GM12878 (cell line): ENCODE results near the gene NR3C1. TPM values are rescaled to one million over a fixed set of nuclear protein-coding genes. Genes with fewer than 3 reads are reported as not detected.
"Not testable (repeated sequence)": the region's sequence is repeated elsewhere in the genome, so short reads cannot be mapped to it uniquely, and the experiment has no call there.

Experiments used
- ATAC-seq: fragments of 200-7000 bp; cut with Tn5 transposase; 3 replicates; pipeline ENCODE4 v1.9.1; 2020; ENCODE audit warnings: mild to moderate bottlenecking, moderate library complexity
- BruUV-seq: library from RNA; stranded (reverse); fragments of 400-500 nt; replicated peaks from 2 replicates; lab custom pipeline; 2021; lab: Mats Ljungman, UMichigan
- CTCF ChIA-PET: fragments of 300-600 bp; sonication (Branson Sonifier 250); formaldehyde crosslinking; extraction: SDS; loops from one replicate; lab custom pipeline; 2021; ENCODE audit warnings: inconsistent platforms; lab: Yijun Ruan, JAX
- POLR2A ChIA-PET: fragments of 350-600 bp; formaldehyde crosslinking; extraction: SDS; loops from one replicate; lab custom pipeline; 2021; ENCODE audit warnings: inconsistent platforms; lab: Charles Lee
- RAD21 ChIA-PET: fragments of 300-600 bp; sonication (Branson Sonifier 250); formaldehyde crosslinking; loops from one replicate; lab custom pipeline; 2023; ENCODE audit warnings: antibody characterized with exemption; ENCODE audit not compliant: unreplicated experiment; lab: Charles Lee
- SMC1A ChIA-PET: fragments of 300-600 bp; sonication (Branson Sonifier 250); formaldehyde crosslinking; loops from one replicate; lab custom pipeline; 2023; ENCODE audit not compliant: unreplicated experiment, uncharacterized antibody; lab: Charles Lee
- DNase-seq: peaks from one replicate; pipeline ENCODE4 v3.0.0-alpha.2; 2011; ENCODE audit warnings: low read depth, low spot score
- FAIRE-seq: peaks from 3 replicates; lab custom pipeline; 2011; peaks lifted over from hg19 to GRCh38; lab: Jason Lieb, UNC
- H2AFZ ChIP-seq: 2 replicates; pipeline ENCODE4 v1.6.0; 2011; ENCODE audit warnings: low read depth, low read length, control low read depth; ENCODE audit not compliant: control insufficient read depth
- H3K27ac ChIP-seq: 2 replicates; pipeline ENCODE4 v1.5.1; 2011; ENCODE audit warnings: control low read depth; ENCODE audit not compliant: control insufficient read depth, insufficient read depth
- H3K27me3 ChIP-seq, 2 experiments: replicated peaks in 1 of 2; 2 replicates each; pipeline versions ENCODE4 v1.6.0 to v1.6.1; 2011; ENCODE audit warnings: low read length in 1 of 2; ENCODE audit not compliant: control insufficient read depth in 2 of 2, insufficient read depth in 2 of 2
- H3K36me3 ChIP-seq, 2 experiments: 2 replicates each; pipeline ENCODE4 v1.5.1; 2011; ENCODE audit warnings: low read length in 1 of 2; ENCODE audit not compliant: control insufficient read depth in 2 of 2, insufficient read depth in 2 of 2
- H3K4me1 ChIP-seq: 2 replicates; pipeline ENCODE4 v1.6.1; 2011; ENCODE audit warnings: mild to moderate bottlenecking, low read length, moderate library complexity, mixed read lengths; ENCODE audit not compliant: control insufficient read depth, insufficient read depth
- H3K4me2 ChIP-seq: 2 replicates; pipeline ENCODE4 v1.6.0; 2011; ENCODE audit warnings: control low read depth; ENCODE audit not compliant: control insufficient read depth, insufficient read depth
- H3K4me3 ChIP-seq: fragments of 200-600 bp; sonication (generic); 2 replicates; pipeline ENCODE4 v1.5.1; 2016
- H3K79me2 ChIP-seq: 2 replicates; pipeline ENCODE4 v1.6.0; 2011; ENCODE audit warnings: low read length; ENCODE audit not compliant: control insufficient read depth, insufficient read depth
- H3K9ac ChIP-seq: 2 replicates; pipeline ENCODE4 v1.8.0; 2011; ENCODE audit warnings: low read length, control low read depth, mixed read lengths; ENCODE audit not compliant: control insufficient read depth, insufficient read depth
- H3K9me3 ChIP-seq: replicated peaks from 3 replicates; pipeline ENCODE4 v1.5.1; 2011; ENCODE audit warnings: mild to moderate bottlenecking, low read length; ENCODE audit not compliant: control insufficient read depth, insufficient read depth
- H4K20me1 ChIP-seq: 2 replicates; pipeline ENCODE4 v1.6.0; 2011; ENCODE audit not compliant: control insufficient read depth, insufficient read depth
- JUNB ChIP-seq: IDR thresholded peaks from 2 replicates; pipeline ENCODE4 v1.6.1; 2016; ENCODE audit warnings: antibody characterized with exemption, mild to moderate bottlenecking
- PBX3 ChIP-seq: IDR thresholded peaks from 2 replicates; pipeline ENCODE4 v1.6.1; 2011; ENCODE audit warnings: mild to moderate bottlenecking, low read depth, low read length, moderate library complexity; ENCODE audit not compliant: insufficient replicate concordance
- RUNX3 ChIP-seq: IDR thresholded peaks from 2 replicates; pipeline ENCODE4 v1.6.1; 2012; ENCODE audit warnings: low read length, inconsistent platforms
- SREBF2 ChIP-seq: IDR thresholded peaks from 2 replicates; pipeline ENCODE4 v1.6.1; 2012; ENCODE audit warnings: mild to moderate bottlenecking, low read length
- WGBS: methylation state at CpG from one replicate; pipeline ENCODE4 v1.1.6; 2016; ENCODE audit warnings: low lambda C conversion rate; ENCODE audit not compliant: insufficient replicate concordance, insufficient coverage; ENCODE audit errors: missing lambda C conversion rate; 5-methylcytosine and 5-hydroxymethylcytosine counted together
- in situ Hi-C: fragments of 300-500 bp; cut with MboI; formaldehyde crosslinking; loops from 9 replicates; pipeline ENCODE4 v1.14.3; 2018; ENCODE audit warnings: mixed read lengths
- intact Hi-C: fragments of 100-400 bp; cut with micrococcal nuclease; formaldehyde crosslinking; loops from one replicate; pipeline ENCODE4 v1.14.2; 2022; ENCODE audit not compliant: unreplicated experiment
- polyA plus RNA-seq, 11 experiments: library from polyadenylated mRNA; depleted of rRNA in 4 of 11; unstranded in 6 of 11; stranded (reverse) in 5 of 11; fragments of >200 nt; fragmentation: Nextera tagmentation in 4 of 11; fragmentation: Illumina TruSeq in 1 of 11; extraction: Ambion mirVana in 4 of 11; extraction: Trizol in 1 of 11; gene quantifications; 1 replicate in 1 of 11; 2 replicates in 10 of 11; pipeline versions ENCODE4 v1.2.1 to v1.2.3, GENCODE V29; 2011 to 2016; ENCODE audit warnings: inconsistent platforms in 2 of 11, missing spikeins in 2 of 11, low read depth in 1 of 11
- total RNA-seq, 4 experiments: library from RNA; depleted of rRNA in 3 of 4; stranded (reverse); fragments of >200 nt in 3 of 4; fragmentation: Illumina TruSeq in 1 of 4; extraction: Trizol in 1 of 4; gene quantifications; 2 replicates each; pipeline versions ENCODE4 v1.2.1 to v1.2.3, GENCODE V29; 2013 to 2021

The NR3C1 gene
- total and polyA plus RNA-seq, 10 of the 15 experiments (the other 5 are each of a cell fraction or from before 2014, with no cell fraction given), result 49.7 to 141 (median 109) TPM

- Histone ChIP-seq H3K4me2 (no peak overlapping the region), H3K36me3 (peaks cover 2 to 14% of the 10 kb centered on the region in 2 experiments), H3K79me2 (peaks cover 75% of the 10 kb centered on the region), H3K4me1 (no peaks in the 10 kb centered on the region), H3K4me3 (no peak overlapping the region), H3K27me3 (no peaks in the 10 kb centered on the region)
- BruUV-seq, result no TSS peak
- DNase-seq (no peak), ATAC-seq (no peak; the same call in 2 of the 3 replicates)
- intact Hi-C loops, result no loop called here
- in situ Hi-C loops, result no loop called here
- TF ChIP-seq PBX3 (no peak), JUNB (peak; percentile 42; the same call in 1 of the 2 replicates), RUNX3 (0 out of 2 replicates have a peak, but pooled peaks have one; percentile 19), SREBF2 (no peak)
- TF ChIP-seq, all 136 proteins: peak for 2
- WGBS, result 72% methylated on average over 3 of the region's 3 CpGs
- FAIRE-seq, result no peak
- ChIA-PET RAD21 (no interaction called here), POLR2A (interaction anchor here (2.2 kb wide), 1 partner anchor 13 kb away, joined by 5 read pairs; no protein-coding TSS in a partner anchor), SMC1A (interaction anchor here (0.7 to 5.0 kb wide), 6 partner anchors 12 to 636 kb away, joined by 3 to 29 read pairs (median 4); no protein-coding TSS in a partner anchor), CTCF (interaction anchor here (0.9 kb wide), 1 partner anchor 395 kb away, joined by 3 read pairs; no protein-coding TSS in a partner anchor)
- Histone ChIP-seq H2AFZ (no peak overlapping the region), H4K20me1 (no peaks in the 10 kb centered on the region), H3K9me3 (peaks cover 8% of the 10 kb centered on the region; the same call in 2 of the 3 replicates), H3K9ac (no peak overlapping the region), H3K27ac (no peak overlapping the region)
Observed at GRCh38 chr5:143334903-143335302, 68.6 kb downstream of the NR3C1 start.

GRCh38 chr5:143334380-143334779, 69.1 kb downstream of the NR3C1 start:
- H3K9ac ChIP-seq, H2AFZ ChIP-seq, H3K4me3 ChIP-seq, H3K27ac ChIP-seq, DNase-seq, H3K9me3 ChIP-seq, H3K27me3 ChIP-seq, ATAC-seq, RAD21 ChIA-PET, H3K4me2 ChIP-seq, H4K20me1 ChIP-seq, BruUV-seq, FAIRE-seq, intact Hi-C loops, in situ Hi-C loops, H3K4me1 ChIP-seq: not testable (repeated sequence)
- H3K36me3 ChIP-seq, result peaks cover 2 to 11% of the 10 kb centered on the region in 2 experiments
- POLR2A ChIA-PET, result interaction anchor here (2.2 kb wide), 1 partner anchor 13 kb away, joined by 5 read pairs; no protein-coding TSS in a partner anchor
- SMC1A ChIA-PET, result interaction anchor here (2.0 to 5.0 kb wide), 2 partner anchors 26 to 42 kb away, joined by 5 to 29 read pairs; no protein-coding TSS in a partner anchor
- 85% methylated on average over 3 of the region's 3 CpGs for WGBS
- peaks cover 75% of the 10 kb centered on the region for H3K79me2 ChIP-seq
- CTCF ChIA-PET, result interaction anchor here (0.9 kb wide), 1 partner anchor 395 kb away, joined by 3 read pairs; no protein-coding TSS in a partner anchor
